ENCODE data around the gene GPC6.

GPC6 gene

DNA sequence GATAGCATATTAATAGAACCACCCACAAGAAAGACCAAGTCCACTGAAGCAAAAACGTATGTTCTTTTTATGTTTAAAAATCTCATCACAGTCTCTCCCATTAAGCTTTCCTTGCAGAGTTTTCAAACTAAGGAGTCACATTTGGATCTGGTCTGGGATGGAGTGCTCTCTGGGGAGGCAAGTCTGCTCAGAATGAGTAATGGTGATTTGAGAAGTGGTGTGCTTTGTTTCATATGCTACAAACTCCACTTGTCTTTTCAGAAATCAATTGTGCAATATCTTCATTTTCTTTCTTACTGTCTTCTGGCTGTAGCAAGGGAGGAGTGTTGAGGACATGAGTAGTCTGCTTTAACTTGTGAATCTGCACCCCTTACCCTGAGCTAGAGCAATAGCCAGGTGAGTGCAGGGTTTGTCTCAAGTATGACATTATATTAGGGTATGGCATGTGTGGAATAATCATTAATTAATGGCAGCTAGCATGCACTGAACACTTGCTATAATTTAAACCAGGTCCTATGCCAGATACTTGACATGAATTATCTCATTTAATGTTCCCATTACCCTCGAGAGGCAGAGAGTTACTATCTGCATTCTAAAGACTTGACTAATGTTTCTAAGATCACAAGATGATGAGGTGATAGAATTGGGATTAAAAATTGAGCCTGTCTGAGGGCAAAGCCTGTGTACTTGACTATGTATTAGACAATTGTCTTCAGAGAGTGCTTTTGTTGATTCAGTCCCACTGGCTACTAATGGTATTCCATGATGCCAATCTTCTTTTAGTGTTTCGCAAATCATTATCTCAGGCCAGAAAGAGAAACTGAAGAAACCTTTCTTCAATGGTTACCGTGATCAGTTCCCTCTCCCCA, 171.8 kb downstream of the GPC6 start:
- Mint-ChIP-seq H3K4me3 (no peak overlapping the region), H3K4me1 (no peaks in the 10 kb centered on the region), H3K27ac (no peak overlapping the region), H3K9me3 (peaks cover 3% of the 10 kb centered on the region), H3K36me3 (no peaks in the 10 kb centered on the region)
- no peak for ATAC-seq
- no peak for DNase-seq (ENCODE audit: low spot score in 2 of 2)

- ATAC-seq = no peak
- H3K27ac Mint-ChIP-seq = no peak overlapping the region
- no peak for DNase-seq (ENCODE audit: low spot score in 2 of 2)
- no peaks in the 10 kb centered on the region for H3K36me3 Mint-ChIP-seq
- H3K4me3 Mint-ChIP-seq = no peak overlapping the region
- peaks cover 3% of the 10 kb centered on the region for H3K9me3 Mint-ChIP-seq
- no peaks in the 10 kb centered on the region for H3K4me1 Mint-ChIP-seq
Measured at GRCh38 chr13:93399212-93399611, 172.6 kb downstream of the GPC6 start.

DNA sequence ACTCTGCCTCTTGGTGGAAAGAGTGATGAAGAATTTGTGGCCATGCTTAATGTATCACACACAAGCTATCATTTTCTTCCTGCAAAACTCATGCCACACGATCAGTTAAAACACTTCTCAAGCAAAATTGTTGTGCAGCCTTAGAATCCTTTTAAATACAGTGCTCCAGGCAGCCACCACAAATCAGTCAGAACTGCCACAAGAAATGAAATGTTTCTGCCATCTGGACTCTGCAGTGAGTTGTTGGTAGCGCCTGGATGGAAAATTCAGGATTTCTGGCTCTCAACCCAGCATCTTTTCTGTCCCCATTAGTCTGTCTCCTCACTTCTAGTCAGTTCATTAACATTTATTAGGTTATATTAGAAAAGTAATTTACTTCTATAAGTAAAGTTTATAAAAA, 179.5 kb downstream of the GPC6 start:
- H3K36me3 Mint-ChIP-seq = no peaks in the 10 kb centered on the region
- no peak overlapping the region for H3K27ac Mint-ChIP-seq
- peaks cover 2% of the 10 kb centered on the region for H3K9me3 Mint-ChIP-seq
- no peak for DNase-seq (ENCODE audit: low spot score in 2 of 2)
- no peaks in the 10 kb centered on the region for H3K4me1 Mint-ChIP-seq
- H3K4me3 Mint-ChIP-seq = no peak overlapping the region
- no peak for ATAC-seq

- no peak for ATAC-seq
- H3K4me3 Mint-ChIP-seq = no peak overlapping the region
- peaks cover 2% of the 10 kb centered on the region for H3K9me3 Mint-ChIP-seq
- no peak for DNase-seq (ENCODE audit: low spot score in 2 of 2)
- H3K36me3 Mint-ChIP-seq = no peaks in the 10 kb centered on the region
- H3K4me1 Mint-ChIP-seq = no peaks in the 10 kb centered on the region
- no peak overlapping the region for H3K27ac Mint-ChIP-seq
Measured at GRCh38 chr13:93407551-93407950, 180.9 kb downstream of the GPC6 start.

- ATAC-seq = no peak
- Mint-ChIP-seq H3K36me3 (no peaks in the 10 kb centered on the region), H3K9me3 (peaks cover 2% of the 10 kb centered on the region), H3K4me3 (no peak overlapping the region), H3K4me1 (no peaks in the 10 kb centered on the region), H3K27ac (no peak overlapping the region)
- no peak for DNase-seq (ENCODE audit: low spot score in 2 of 2)
Measured at GRCh38 chr13:93409001-93409400, 182.4 kb downstream of the GPC6 start.

DNA sequence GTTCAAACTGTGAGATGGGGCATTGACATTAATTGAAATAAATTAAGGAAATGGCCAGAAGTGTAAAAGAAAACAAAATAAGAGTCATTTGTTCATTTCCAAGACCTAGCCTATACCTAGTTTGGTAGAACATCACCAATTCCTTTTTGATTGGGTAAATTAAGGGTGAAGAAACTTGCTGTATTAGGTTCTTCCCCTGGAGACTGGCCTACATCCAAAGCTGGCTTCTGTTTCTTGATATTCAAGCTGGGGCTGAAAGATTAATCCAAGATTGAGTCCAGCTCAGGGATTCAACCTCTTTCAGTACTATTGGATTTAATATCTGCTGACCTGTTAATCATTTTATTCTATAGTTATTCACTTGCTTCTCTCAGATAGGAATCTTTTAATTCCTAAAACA, 183.2 kb downstream of the GPC6 start:
- Mint-ChIP-seq H3K9me3 (peaks cover 2% of the 10 kb centered on the region), H3K4me1 (no peaks in the 10 kb centered on the region), H3K27ac (no peak overlapping the region), H3K36me3 (no peaks in the 10 kb centered on the region), H3K4me3 (no peak overlapping the region)
- DNase-seq (ENCODE audit: low spot score in 2 of 2) (no peak), ATAC-seq (no peak)

DNA sequence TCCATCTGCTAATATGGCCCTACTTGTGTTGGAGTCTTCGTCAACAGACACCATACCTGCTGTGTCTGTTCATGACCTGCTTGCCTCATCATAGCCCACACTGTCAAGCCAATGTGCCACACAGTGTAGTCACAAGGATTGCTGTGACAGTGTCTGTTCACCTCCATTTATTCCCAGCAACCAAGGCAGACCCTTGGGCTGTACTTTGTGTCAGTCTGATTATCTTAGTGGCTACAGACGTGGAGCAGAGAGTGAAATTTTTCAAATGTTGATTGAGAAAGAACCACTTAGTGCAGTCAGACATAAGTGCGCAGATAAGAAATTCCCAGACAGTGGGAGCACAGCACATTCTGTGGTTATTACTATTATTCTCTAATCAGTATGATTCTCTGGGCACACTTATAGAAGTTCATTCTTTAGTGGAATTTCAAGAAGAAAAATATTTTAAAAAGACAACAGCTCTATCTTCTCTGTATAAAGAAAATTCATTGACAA, 184.6 kb downstream of the GPC6 start:
- Mint-ChIP-seq H3K9me3 (peaks cover 2% of the 10 kb centered on the region), H3K36me3 (no peaks in the 10 kb centered on the region), H3K4me3 (no peak overlapping the region), H3K4me1 (no peaks in the 10 kb centered on the region), H3K27ac (no peak overlapping the region)
- no peak for DNase-seq (ENCODE audit: low spot score in 2 of 2)
- ATAC-seq = no peak

DNA sequence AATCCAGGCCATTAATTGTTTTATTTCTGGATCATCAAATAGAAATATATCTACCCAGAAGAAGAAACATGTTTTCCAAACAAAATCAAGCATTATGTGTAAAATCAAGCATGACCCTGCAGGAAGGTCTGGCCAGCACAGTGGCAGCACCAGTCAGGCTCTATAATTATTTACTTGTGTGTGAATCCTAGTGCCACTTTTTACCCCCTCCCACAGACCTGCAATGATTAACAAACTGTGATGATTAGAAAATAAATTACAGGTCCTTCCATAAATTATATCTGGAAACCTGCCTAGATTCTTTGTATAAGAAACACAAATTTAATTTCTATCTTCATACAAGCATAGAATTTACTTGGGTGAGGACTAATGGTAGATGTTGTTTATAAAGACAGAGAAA, 186.1 kb downstream of the GPC6 start:
- H3K9me3 Mint-ChIP-seq = peaks cover 2% of the 10 kb centered on the region
- H3K36me3 Mint-ChIP-seq = no peaks in the 10 kb centered on the region
- no peak for ATAC-seq

DNA sequence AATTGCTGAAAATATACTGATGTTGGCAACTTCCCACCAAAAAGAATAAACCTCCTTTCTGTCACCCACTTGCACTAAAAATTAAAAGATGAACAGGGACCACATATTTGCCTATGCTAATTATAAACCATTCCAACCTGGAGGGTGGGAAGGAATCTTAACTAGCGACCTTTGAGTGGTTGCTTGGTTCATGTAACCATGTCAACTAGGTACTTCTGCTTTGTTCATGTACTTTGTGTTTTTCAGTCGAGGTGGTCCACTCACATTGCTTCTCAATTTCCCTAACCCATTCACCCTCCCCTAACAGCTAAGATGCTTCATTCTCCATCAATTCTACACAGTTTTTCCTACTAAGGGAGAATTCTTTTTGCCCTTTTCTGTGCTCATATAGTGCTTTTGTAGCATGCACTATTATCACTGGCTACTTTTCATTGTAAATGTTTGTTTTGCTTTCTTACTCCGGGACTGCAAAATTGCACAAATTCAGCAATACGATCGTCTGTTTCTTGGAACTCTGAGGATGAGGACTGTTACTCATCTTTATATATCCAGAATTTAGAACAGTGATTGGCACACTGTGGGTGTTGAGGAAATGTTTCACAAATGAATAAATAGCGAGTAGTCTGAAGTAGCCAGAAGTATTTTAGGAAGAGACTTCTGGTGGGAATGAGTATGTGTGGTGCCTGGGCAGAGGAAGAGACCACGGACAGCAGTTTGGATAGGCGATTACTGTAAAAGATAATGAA, 187.5 kb downstream of the GPC6 start:
- H3K27ac Mint-ChIP-seq = no peak overlapping the region
- no peak overlapping the region for H3K4me3 Mint-ChIP-seq
- DNase-seq (ENCODE audit: low spot score in 2 of 2) (no peak), ATAC-seq (no peak)
- no peaks in the 10 kb centered on the region for H3K9me3 Mint-ChIP-seq
- no peaks in the 10 kb centered on the region for H3K4me1 Mint-ChIP-seq
- H3K36me3 Mint-ChIP-seq = no peaks in the 10 kb centered on the region

More for the DNA sequence above, 186.1 kb downstream of the GPC6 start:
- no peak overlapping the region for H3K27ac Mint-ChIP-seq
- H3K4me3 Mint-ChIP-seq = no peak overlapping the region
- no peaks in the 10 kb centered on the region for H3K4me1 Mint-ChIP-seq
- DNase-seq (ENCODE audit: low spot score in 2 of 2) = no peak

DNA sequence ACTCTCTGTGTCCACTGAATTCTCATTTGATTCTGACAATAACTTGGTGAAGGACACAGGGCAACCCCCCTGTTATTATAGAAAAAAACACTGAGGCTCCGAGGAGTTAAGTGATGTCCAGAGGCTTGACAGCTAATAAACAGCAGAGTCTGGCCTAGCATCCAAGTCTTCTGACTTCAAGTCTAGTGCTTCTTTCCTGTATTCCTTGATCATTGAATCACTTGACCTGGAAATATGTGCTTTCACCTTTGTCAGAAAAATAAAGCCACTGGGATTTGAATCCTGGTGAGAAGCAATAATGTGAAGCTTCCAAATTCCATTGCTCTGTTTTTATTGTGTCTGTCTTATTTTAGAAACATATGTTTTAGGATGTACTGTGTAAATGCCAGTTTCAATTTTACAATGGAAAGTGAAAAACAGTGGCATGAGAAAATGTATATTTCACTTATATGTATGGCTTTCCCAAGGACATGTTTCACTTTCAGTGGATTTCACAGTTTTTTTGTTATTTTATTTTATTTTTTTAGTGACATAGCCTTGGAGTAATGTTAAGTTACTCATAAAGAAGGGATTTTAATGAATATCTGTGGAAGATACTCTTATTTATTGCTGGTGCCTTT, 190.2 kb downstream of the GPC6 start:
- no peak for ATAC-seq
- Mint-ChIP-seq H3K9me3 (no peaks in the 10 kb centered on the region), H3K4me1 (no peaks in the 10 kb centered on the region), H3K4me3 (no peak overlapping the region), H3K27ac (no peak overlapping the region), H3K36me3 (no peaks in the 10 kb centered on the region)
- no peak for DNase-seq (ENCODE audit: low spot score in 2 of 2)

GRCh38 chr13:93418398-93418797, 191.8 kb downstream of the GPC6 start:
- Mint-ChIP-seq H3K4me3 (no peak overlapping the region), H3K27ac (no peak overlapping the region), H3K9me3 (no peaks in the 10 kb centered on the region), H3K36me3 (no peaks in the 10 kb centered on the region), H3K4me1 (no peaks in the 10 kb centered on the region)
- DNase-seq (ENCODE audit: low spot score in 2 of 2) (no peak), ATAC-seq (no peak)

DNA sequence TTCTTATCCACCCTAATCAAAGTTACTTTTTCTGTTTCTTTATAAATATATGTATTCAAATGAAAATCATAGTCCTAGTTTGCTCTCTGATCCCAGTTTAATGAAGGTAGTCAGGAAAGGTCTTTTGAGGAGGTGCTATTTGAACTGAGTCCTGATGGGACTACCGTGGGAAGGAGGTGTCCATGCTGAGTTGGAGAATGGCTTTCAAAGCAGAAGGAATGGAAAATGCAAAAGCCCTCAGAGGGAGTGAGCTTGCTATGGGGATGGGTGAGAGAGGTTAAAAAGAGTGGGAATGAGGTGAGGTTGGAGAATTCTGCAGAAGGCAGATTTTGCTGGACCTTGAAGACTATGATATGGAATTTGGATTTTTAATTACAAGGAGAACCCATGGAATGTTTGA, 193.6 kb downstream of the GPC6 start:
- Mint-ChIP-seq H3K4me1 (no peaks in the 10 kb centered on the region), H3K9me3 (no peaks in the 10 kb centered on the region), H3K4me3 (no peak overlapping the region), H3K36me3 (no peaks in the 10 kb centered on the region), H3K27ac (no peak overlapping the region)
- ATAC-seq (no peak), DNase-seq (ENCODE audit: low spot score in 2 of 2) (no peak)

GRCh38 chr13:93420887-93421286, 194.3 kb downstream of the GPC6 start:
- H3K9me3 Mint-ChIP-seq = no peaks in the 10 kb centered on the region
- H3K4me1 Mint-ChIP-seq = no peaks in the 10 kb centered on the region
- no peak overlapping the region for H3K27ac Mint-ChIP-seq
- H3K36me3 Mint-ChIP-seq = no peaks in the 10 kb centered on the region
- H3K4me3 Mint-ChIP-seq = no peak overlapping the region
- ATAC-seq = no peak
- no peak for DNase-seq (ENCODE audit: low spot score in 2 of 2)

DNA sequence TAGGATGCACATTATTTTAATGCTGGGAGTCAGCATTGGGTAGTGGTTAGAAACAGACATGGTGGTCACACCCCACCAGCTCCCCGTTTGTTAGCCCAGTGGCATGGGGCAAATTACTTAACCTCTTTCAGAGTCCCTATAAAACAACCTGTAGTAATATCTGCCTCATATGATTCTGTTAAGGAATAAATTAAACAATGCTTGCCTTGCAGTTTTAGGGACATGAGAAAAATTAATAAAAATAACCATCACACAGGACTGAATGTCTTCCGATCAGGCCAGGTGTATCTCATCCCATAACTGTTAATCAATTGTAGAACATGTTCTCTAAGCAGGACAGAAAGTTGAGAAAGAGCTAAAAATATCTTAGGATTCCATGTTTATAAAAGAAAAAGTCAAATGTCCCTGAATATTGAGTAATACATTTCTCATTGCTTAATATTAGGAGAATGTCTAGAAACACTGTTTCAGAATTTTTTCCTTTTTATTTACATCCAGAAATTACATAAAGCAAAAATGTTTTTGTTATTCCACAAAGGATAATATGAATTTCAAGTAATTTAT, 196.5 kb downstream of the GPC6 start:
- ATAC-seq = no peak
- H3K27ac Mint-ChIP-seq = no peak overlapping the region
- DNase-seq (ENCODE audit: low spot score in 2 of 2) = no peak
- H3K4me1 Mint-ChIP-seq = no peaks in the 10 kb centered on the region
- no peaks in the 10 kb centered on the region for H3K9me3 Mint-ChIP-seq
- no peaks in the 10 kb centered on the region for H3K36me3 Mint-ChIP-seq
- H3K4me3 Mint-ChIP-seq = no peak overlapping the region

DNA sequence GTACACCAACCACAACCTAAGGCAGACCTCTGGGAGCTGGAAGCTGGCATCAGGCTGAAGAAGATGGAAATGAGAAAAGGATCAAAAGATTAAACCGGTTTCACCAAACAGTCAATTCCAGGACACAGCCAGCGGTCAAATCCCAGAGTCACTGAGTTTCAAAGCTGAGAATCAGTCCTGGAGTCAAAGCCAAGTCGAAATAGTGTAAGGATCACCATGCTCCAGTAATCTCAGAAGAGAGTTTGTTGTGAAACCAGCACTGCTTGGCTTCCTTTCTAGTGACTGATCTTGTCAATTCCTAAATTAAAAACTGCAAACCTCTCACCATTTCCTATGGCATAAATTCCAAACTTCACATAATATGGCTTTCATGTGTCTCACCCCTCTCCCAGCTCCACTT, 198.8 kb downstream of the GPC6 start:
- H3K4me1 Mint-ChIP-seq = no peaks in the 10 kb centered on the region
- H3K4me3 Mint-ChIP-seq = no peak overlapping the region
- no peak overlapping the region for H3K27ac Mint-ChIP-seq
- no peaks in the 10 kb centered on the region for H3K9me3 Mint-ChIP-seq
- DNase-seq (ENCODE audit: low spot score in 2 of 2) = no peak
- H3K36me3 Mint-ChIP-seq = no peaks in the 10 kb centered on the region
- ATAC-seq = no peak
